HG02852 (cell line): ENCODE measurements around the gene PAEP.

Experiments used
- ATAC-seq: cut with Tn5 transposase; IDR thresholded peaks from one replicate; pipeline ENCODE4 v1.9.1; 2021; ENCODE audit warnings: mild to moderate bottlenecking, moderate library complexity; ENCODE audit not compliant: unreplicated experiment

PAEP gene

DNA sequence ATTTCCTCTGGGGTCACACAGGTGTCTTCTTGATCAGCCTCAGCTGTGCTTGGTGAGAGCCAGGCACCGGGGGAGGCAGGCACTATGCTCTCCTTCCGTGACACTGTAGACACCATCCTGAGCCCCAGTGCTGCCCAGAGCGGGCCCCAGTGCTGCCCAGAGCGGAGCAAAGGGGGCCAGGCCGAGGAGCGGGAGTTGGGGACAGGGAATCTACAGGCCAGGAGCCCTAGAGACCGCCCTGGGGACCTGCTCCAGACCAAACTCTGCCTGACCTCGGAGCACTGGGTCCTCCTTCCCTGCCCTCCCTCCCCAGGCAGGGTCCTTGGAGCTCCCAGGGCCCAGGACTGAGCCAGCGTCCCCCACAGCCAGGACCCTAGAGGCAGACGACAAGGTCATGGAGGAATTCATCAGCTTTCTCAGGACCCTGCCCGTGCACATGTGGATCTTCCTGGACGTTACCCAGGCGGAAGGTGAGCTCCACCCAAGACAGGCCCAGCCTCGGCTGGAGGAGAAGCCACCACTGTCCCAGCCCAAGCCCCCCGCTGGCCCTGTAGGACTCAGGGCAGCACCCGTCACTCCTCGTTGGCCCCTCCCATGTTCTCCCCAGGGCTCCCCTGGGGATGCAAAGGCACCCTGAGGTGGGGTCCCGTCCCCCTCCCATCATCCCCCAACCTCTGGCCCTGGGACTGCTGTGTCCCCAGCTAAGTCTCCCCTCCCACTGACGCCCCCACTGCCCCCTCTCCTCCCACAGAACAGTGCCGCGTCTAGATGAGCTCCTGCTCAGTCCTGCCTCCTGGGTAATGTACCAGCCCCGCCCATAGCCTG, 30.2 kb downstream of the PAEP start:
- no peak for ATAC-seq

- no peak for ATAC-seq
Observed at GRCh38 chr9:135592331-135592590, 30.7 kb downstream of the PAEP start.

GRCh38 chr9:135592625-135593024, 31.1 kb downstream of the PAEP start:
- no peak for ATAC-seq

- ATAC-seq: no peak
Observed at GRCh38 chr9:135596211-135596610, 34.7 kb downstream of the PAEP start.

DNA sequence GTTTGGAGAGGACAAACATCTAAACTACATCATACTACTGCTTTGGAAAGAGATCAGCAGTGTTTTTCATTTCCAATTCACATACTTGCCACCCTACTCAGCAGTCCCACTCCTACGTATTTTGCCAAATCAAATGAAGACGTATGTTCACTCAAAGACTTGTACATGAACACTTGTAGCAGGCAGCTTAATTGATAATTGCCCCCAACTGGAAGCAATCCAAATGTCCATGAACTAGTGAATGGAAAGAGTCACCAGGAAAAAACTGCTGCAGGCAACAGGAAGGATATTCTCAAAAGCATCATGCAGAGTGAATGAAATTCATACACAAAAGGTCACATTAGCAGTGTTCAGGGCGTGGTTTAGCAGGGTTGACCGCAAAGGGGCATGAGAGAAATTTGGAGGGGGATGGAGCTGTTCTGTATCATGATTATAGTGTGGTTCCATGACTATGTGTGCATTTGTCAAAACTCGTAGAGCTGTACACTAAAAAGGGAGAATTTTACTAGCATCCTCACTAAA, 38.8 kb downstream of the PAEP start:
- no peak for ATAC-seq

DNA sequence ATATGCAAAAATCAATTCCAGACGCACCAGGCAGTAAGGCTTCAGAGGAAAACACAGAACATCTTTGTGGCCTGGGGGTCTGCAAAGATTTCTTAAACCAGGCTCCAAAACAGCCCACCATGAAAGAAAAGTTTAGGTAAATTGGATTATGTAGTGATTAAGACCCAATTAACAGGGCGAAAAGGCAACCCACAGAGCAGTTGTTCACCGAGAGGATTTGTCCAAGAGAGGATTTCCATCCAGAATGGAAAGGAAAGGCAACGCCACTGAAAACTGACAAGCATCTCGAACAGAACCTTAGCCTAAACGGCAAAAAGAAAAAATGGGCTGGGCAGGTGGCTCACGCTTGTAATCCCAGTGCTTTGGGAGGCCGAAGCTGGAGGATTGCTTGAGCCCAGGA, 40.4 kb downstream of the PAEP start:
- ATAC-seq: no peak

DNA sequence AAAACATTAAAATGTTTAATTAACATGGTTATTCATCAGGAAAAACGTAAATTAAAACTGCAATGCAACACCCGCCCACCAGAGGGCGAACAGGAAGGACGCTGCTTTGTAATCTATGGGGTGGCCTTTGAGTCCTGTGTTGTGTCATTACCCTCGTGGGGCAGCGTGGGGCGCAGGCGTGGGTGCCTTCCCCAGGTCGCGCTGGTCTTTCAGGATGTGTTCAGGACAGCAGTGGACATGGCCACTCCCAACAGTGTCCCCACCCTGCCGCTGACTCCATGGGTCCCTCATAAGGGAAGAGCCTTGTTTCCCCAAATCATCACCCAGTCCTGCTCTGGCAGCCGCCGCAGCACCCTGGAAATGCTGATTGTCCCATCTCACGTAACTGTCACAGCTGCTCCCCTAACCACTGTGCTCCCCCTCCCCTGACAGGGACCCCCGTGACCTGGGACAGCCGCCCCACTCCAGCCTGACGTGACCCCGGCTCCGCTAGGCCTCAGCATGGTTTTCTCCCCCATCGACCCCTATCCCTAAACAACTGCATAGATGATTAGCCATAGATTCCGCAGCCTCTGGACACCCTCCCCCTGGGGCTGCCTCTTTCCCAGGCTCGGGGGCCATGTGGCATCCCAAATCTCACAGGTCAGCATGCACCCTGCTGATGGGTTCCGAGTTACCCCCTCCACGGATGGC, 41.4 kb downstream of the PAEP start:
- ATAC-seq: no peak

DNA sequence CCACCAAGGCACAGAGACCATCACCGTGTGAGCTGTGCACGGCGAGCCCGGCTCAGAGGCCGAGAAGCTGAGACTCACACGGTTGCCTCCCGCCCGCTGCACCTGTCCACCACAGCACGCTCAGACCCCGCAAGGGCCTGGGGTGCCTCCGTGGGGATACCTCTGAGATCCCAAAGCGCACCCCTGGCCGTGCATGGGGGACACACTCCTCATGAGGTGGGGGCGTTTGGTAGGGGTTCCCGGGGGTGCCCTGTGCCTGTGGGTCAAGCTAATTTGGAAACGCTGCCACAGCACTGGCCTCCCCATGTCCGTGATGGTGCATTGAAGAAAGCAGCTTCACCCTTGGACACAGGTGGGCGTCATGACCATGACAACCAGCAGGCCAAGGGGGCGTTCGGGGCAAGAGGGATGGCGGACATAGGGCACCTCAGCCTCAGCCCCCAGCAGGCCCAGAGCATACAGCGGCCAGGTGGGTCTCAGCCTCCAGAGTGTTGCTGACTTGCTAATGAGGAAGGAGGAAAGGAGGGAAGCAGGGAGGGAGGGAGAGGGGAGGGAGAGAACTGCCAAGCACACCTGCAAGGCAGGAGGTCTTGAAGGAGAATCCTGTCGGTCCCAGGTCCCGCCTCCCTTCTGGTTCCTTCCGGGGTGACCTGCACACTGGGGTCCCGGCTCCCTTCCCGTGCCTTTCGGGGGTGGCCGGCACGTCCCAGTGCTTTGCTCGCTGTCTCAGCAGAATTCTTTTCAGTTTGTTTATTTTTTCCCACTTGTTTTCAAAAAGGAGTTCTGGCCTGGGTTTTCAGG, 43.1 kb downstream of the PAEP start:
- ATAC-seq: no peak

DNA sequence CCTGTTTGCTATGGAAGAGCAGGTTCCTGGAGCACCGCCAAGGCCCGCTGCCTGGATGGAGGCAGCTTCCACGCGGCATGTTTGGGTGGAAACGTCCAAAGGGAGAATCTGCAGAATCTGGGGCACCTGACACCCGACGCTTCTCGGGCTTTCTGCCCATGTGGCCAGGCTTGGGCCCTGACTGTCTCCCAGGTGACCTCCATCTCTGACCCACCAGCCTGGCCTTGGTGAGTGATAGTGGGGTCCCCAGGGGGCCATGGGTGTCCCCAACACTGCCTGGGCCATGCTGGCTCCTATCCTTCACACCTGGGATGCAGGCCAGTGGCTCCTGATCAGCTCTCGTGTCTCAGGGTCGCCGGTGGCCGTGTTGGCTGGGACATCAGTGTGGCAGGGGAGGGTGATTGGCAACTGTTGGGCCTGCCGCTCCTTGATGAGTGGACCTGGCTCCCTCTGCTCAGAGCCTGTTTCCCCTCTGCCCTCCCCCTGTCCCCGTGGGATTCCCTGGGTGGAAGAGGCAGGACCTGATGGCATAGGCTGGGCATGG, 43.8 kb downstream of the PAEP start:
- no peak for ATAC-seq

DNA sequence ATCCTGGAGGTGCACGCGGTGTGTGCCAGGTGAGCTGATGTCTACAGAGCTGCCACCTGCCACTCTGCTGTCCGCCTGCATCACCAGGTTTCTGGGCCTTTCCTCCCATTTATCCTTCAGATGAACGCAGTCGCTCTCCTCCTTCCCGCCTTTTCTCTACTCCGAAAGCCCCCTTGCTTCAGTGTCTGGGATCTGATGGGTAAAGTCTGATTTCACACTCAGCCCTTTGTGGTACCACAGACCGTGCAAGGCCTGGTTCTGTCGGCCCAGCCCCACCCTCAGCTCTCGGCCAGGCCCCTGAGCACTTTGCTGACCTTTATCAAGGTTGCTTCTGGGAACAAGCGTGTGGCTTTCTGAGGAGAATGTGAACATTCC, 45.3 kb downstream of the PAEP start:
- ATAC-seq: no peak

DNA sequence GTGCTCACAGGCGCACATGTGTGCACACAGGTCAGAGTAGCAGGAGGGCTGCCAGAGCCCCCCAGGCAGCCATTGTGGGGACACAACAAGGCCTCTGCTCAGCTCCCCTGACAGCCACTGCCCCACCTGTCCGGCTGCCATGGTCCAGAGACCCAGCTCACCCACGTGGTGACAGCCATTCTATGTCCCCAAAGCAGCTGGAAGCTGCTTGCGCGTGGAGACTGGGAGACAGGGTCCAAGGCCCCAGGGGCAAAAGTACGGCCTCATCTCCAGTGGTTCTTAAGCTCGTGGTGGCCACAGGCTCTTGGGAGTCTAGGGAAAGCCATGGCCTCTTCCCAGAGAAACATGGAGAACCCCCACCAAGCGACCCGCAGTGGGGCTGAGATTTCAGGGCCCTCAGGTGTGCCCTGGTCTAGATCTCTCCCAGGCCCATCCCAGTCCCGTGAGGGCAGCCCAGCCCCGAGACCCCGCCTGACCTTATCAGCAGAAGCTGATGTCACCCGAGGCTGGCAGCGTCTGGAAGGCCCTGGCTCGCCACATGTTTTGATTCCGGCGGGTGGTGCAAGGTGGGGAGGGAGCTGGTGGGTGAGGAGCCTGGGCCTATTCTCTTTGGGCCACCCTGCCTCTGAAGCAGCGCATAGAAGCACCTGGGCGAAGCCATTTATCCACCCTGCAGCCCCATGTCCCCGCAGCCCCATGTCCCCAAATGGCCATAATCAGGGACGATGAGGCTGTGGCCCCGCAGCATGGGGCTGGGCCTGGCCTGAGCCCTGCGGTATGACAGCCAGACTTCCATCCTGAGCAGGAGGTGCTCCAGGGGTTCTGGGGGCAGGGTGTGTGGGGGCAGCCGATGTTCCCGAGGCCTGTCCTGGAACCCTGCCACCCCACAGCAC, 46.1 kb downstream of the PAEP start:
- ATAC-seq: no peak

DNA sequence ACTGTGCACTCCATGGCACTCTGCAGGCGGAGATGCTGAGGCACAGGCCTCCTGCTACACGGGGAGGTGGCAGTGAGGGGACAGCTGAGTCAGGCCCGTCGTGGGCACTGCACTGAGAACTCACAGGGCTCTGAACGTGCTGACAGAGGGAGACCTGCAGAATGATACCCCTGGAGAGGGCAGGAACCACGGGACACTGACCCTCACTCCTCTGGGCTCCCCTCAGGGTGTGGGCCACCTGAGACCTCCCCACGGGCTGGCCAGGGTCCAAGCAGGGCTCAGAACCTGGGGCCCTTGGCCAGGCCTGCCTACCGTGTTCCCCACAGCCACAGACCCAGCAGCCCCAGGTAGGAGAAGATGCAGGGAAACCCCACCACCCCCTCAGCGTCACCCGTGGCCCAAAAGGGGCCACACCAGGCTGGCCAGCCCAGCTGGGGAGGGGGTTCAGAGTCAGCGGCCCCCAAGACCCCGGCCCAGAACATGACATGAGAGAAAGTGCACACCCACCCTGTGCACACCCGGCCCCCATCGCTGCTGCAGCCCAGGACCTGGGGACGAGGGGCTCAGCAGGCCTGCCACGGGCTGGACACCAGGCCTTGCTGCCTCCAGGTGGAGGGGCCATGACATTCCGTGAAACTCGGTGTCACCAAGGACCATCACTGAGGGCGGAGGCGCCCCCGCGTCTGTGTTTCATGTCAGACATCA, 46.9 kb downstream of the PAEP start:
- ATAC-seq: no peak

- ATAC-seq: no peak
Observed at GRCh38 chr9:135608999-135609317, 47.4 kb downstream of the PAEP start.

DNA sequence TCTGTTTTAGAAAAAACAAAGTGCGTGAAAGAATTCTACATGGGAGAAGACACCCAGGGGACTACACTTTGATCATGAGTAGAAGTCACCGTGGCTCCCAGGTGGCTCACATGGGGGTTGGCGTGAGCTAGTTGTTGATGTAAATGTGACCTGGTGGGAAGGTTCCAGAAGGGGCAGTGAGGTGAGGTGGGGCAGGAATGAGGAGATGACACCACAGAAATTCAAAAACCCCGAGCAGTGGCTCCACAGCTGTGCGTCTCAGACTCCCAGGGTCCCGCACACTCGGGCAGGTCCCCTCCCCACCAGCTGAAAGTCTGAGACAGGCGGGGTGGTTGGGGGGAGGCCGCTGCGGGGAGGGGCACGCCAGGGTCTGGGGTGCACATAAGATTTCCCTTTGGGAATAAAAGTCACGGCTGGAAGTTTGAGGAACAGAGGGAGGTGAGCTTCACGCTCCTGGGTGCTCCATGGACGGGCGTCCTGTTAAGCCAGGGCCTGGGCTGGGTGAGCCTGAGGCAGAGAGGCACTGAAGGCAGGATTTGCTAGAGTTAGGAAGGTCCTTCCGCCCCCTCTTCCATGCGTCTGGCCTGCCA, 47.9 kb downstream of the PAEP start:
- ATAC-seq: no peak

DNA sequence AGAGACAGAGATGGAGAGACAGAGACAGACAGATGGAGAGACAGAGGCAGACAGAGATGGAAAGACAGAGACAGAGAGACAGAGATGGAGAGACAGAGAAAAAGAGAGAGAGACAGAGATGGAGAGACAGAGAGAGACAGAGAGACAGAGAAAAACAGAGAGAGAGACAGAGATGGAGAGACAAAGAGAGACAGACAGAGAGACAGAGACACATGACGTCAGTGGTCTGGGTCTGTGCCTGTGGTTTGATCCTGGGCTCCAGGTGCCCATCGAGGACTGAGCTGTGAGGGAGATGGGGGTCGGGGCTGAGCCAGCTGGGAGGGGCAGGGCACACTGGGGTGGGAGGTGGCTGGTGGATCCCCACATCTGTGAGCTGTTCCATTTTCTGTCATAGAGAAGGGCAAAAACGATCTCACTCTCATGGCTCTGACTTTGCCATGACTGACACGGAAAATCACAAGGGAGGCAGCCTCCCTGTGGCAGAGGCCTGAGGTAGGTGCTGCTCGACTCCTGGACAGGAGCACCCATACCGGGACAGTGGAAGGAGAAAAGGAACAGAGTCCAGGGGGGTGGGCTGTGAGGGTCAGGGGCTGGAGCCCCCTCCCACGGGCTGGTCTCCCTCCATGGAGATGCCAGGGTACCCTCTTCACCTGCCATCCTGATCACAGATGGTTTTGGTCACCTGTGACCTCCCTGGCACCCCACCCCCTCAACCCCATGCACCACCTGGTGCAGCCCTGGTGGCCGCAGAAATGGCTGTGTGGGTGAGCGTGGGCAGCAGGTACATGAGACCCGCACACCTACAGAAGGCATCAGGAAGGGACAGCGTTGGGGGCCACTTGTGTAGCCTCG, 49.0 kb downstream of the PAEP start:
- ATAC-seq: no peak

- ATAC-seq: no peak
Observed at GRCh38 chr9:135611142-135611874, 49.8 kb downstream of the PAEP start.

- no peak for ATAC-seq
Observed at GRCh38 chr9:135611875-135612209, 50.3 kb downstream of the PAEP start.

- ATAC-seq: no peak
Observed at GRCh38 chr9:135612437-135612836, 50.9 kb downstream of the PAEP start.
